ENCODE measurements around the gene TADA2B.

DNA sequence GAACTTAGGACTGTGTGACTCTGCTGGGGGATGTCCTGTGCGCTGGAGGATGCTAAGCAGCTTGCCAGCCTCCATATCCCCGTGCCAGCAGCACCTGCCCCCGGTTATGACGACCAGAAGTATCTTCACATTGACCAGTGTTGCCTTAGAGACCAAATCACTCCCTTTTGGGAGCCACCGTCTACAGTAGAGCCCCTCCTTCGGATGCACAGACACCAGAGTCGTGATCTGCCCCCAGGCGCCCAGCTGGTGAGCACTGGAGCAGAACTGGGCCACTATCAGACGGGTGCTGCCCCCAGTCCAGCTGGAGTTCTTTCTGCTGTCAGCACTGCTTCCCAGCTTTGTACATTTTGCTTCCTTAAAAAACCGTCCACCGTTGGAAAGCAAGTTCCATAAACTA lies 30.0 kb upstream of the TADA2B start:
- no peak for TF ChIP-seq CTCF (IDR thresholded peaks at IDR 0.05)
- no peak for TF ChIP-seq ZFX (IDR thresholded peaks at IDR 0.05; ENCODE audit: borderline replicate concordance)
